GM18951 (cell line): ENCODE data around the gene ANXA2R.

Source experiments
- POLR2A ChIP-seq: IDR thresholded peaks from 4 replicates; pipeline ENCODE4 v1.6.1; 2011; ENCODE audit warnings: mild to moderate bottlenecking; ENCODE audit not compliant: insufficient read length, insufficient read depth; ENCODE audit errors: extremely low read depth
- in situ Hi-C: fragments of 300-500 bp; cut with MboI; formaldehyde crosslinking; loops from one replicate; pipeline ENCODE4 v1.12.0; 2022; ENCODE audit warnings: low sequenced_read_pairs, mixed read lengths, inconsistent platforms; ENCODE audit not compliant: unreplicated experiment

ANXA2R gene

GRCh38 chr5:43044181-43044914 lies 4.2 kb upstream of the ANXA2R start:
- in situ Hi-C loops, result no loop called here
- no peak for TF ChIP-seq POLR2A

- TF ChIP-seq POLR2A, result no peak
- in situ Hi-C loops, result no loop called here
These were observed 3.3 kb upstream of the ANXA2R start for GRCh38 chr5:43043400-43043756.

GRCh38 chr5:43042626-43043399 lies 2.7 kb upstream of the ANXA2R start:
- no peak for TF ChIP-seq POLR2A
- in situ Hi-C loops, result no loop called here

- no peak for TF ChIP-seq POLR2A
- in situ Hi-C loops, result no loop called here
These were observed 2.1 kb upstream of the ANXA2R start for GRCh38 chr5:43042176-43042625.

GRCh38 chr5:43041669-43042175 lies 1.6 kb upstream of the ANXA2R start:
- in situ Hi-C loops, result no loop called here
- TF ChIP-seq POLR2A, result peak; percentile 32

- no peak for TF ChIP-seq POLR2A
- in situ Hi-C loops, result no loop called here
These were observed 1.1 kb upstream of the ANXA2R start for GRCh38 chr5:43041110-43041668.

GRCh38 chr5:43039471-43040286 lies 440 bp downstream of the ANXA2R start:
- TF ChIP-seq POLR2A, result no peak
- in situ Hi-C loops, result no loop called here

GRCh38 chr5:43039152-43039470 lies 1.0 kb downstream of the ANXA2R start:
- no peak for TF ChIP-seq POLR2A
- in situ Hi-C loops, result no loop called here

GRCh38 chr5:43038496-43038989 lies 1.6 kb downstream of the ANXA2R start:
- in situ Hi-C loops, result no loop called here
- TF ChIP-seq POLR2A, result no peak

GRCh38 chr5:43037636-43038495 lies 2.3 kb downstream of the ANXA2R start:
- no peak for TF ChIP-seq POLR2A
- in situ Hi-C loops, result no loop called here

- in situ Hi-C loops, result no loop called here
- no peak for TF ChIP-seq POLR2A
These were observed 3.1 kb downstream of the ANXA2R start for GRCh38 chr5:43036856-43037635.
